ENCODE measurements around the gene TMSB15A.

GRCh38 chrX:102491766-102492165, 24.8 kb downstream of the TMSB15A start:
- TF ChIP-seq CTCF (IDR thresholded peaks at IDR 0.05), result no peak
- TF ChIP-seq POLR2A (IDR thresholded peaks at IDR 0.05), result no peak
